ENCODE measurements around the gene NECAB2. TPM values are rescaled to one million over a fixed set of nuclear protein-coding genes. Genes with fewer than 3 reads are reported as not detected.

Gene NECAB2
- total and polyA plus RNA-seq, 2 of the 8 experiments (the other 6 are each of a cell fraction or from before 2014, with no cell fraction given) = 3.6 to 4.2 TPM

DNA sequence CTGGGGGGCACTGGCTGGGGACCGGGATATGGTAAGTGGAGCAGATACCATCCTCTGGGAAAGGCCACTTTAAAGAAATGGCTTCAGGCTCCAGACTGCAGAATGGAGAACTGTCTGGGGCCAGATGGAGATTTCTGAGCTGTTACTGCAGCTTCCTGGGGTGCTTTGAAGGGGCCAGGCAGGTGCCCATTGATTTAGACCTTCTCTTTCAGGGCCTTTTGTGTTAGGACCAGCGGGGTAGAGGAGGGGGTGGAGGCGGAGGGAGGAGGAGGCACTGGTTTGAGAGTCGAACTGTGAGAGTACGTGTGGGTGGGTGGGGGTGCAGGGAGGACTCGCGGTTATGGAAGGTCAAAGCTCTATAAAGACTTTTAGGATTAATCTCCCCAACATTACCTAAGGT is 11.4 kb downstream of the NECAB2 start:
- no peak overlapping the region for H4K5ac ChIP-seq (ENCODE audit: insufficient read length, low read depth, low read length)
- H3K56ac ChIP-seq (replicated peaks; ENCODE audit: insufficient read length, low read depth, low read length) = no peak overlapping the region
- H4K91ac ChIP-seq (replicated peaks; ENCODE audit: insufficient read length, low read length) = no peak overlapping the region
- DNase-seq (ENCODE audit: low read depth in 1 of 2, low spot score in 2 of 2) (no peak), FAIRE-seq (no peak)
- H3K27me3 ChIP-seq (replicated peaks in 1 of 4; ENCODE audit: control insufficient read depth in 3 of 4, extremely low read depth in 1 of 4, insufficient read depth in 3 of 4, low read length in 3 of 4) = no peaks in the 10 kb centered on the region
- no peak overlapping the region for H2BK5ac ChIP-seq (ENCODE audit: low read depth, low read length)
- no peaks in the 10 kb centered on the region for H3K79me1 ChIP-seq (ENCODE audit: low read depth, low read length)
- no peak overlapping the region for H3K4ac ChIP-seq (replicated peaks; ENCODE audit: insufficient read length, low read depth, low read length)
- H4K8ac ChIP-seq (ENCODE audit: extremely low read depth, insufficient read depth, low read length) = peak overlapping the region; percentile 28; the same call in 1 of the 2 replicates
- WGBS, 2 experiments (ENCODE audit: extremely low coverage in 1 of 2, insufficient coverage in 1 of 2, insufficient read length in 1 of 2, insufficient replicate concordance in 2 of 2, low coverage in 1 of 2, low lambda C conversion rate in 2 of 2, missing lambda C conversion rate in 1 of 2) = 83% methylated on average over 4 of the region's 7 CpGs; no CpG with 5 or more reads in 1 of the 2 experiments
- H2AK5ac ChIP-seq (ENCODE audit: low read depth, low read length) = no peak overlapping the region
- H3K9me3 ChIP-seq (ENCODE audit: insufficient read depth in 2 of 2, low read depth in 1 of 2, low read length in 1 of 2) = peaks cover 16 to 22% of the 10 kb centered on the region in 2 experiments
- peaks cover 0 to 5% (median 2%) of the 10 kb centered on the region in 4 experiments; a peak in 2 of 8 replicates for H3K36me3 ChIP-seq (ENCODE audit: control insufficient read depth in 2 of 4, insufficient read depth in 4 of 4, low read length in 3 of 4)
- ChIA-PET POLR2A (ENCODE audit: partially characterized antibody) (no interaction called here), CTCF (ENCODE audit: partially characterized antibody) (interaction anchor here (0.8 to 6.3 kb wide), 11 partner anchors 10 to 86 kb away, joined by 3 to 42 read pairs (median 3); no protein-coding TSS in a partner anchor)
- H2BK12ac ChIP-seq (ENCODE audit: low read depth, low read length) = no peak overlapping the region
- no peak overlapping the region for H3K4me3 ChIP-seq (ENCODE audit: extremely low read depth in 1 of 4, insufficient read depth in 2 of 4, low read depth in 3 of 4, low read length in 4 of 4)
- no peak overlapping the region for H2BK20ac ChIP-seq (ENCODE audit: low read length)
- no peak overlapping the region for H2AFZ ChIP-seq (ENCODE audit: low read length)
- no peak overlapping the region for H3K23ac ChIP-seq (ENCODE audit: insufficient read length)
- TF ChIP-seq MAFK (IDR thresholded peaks at IDR 0.05; ENCODE audit: low read depth, low read length) = no peak
- TF ChIP-seq POLR2AphosphoS5 (IDR thresholded peaks at IDR 0.05; ENCODE audit: low read depth, low read length) = no peak
- TF ChIP-seq EZH2 (IDR thresholded peaks at IDR 0.05; ENCODE audit: low read depth, low read length, severe bottlenecking) = no peak
- TF ChIP-seq, protein P1, sequence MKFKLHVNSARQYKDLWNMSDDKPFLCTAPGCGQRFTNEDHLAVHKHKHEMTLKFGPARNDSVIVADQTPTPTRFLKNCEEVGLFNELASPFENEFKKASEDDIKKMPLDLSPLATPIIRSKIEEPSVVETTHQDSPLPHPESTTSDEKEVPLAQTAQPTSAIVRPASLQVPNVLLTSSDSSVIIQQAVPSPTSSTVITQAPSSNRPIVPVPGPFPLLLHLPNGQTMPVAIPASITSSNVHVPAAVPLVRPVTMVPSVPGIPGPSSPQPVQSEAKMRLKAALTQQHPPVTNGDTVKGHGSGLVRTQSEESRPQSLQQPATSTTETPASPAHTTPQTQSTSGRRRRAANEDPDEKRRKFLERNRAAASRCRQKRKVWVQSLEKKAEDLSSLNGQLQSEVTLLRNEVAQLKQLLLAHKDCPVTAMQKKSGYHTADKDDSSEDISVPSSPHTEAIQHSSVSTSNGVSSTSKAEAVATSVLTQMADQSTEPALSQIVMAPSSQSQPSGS (IDR thresholded peaks at IDR 0.05; ENCODE audit: low read length) = no peak
- TF ChIP-seq SP4 (IDR thresholded peaks at IDR 0.05; ENCODE audit: low read length) = no peak
- no peak overlapping the region for H2BK120ac ChIP-seq (replicated peaks; ENCODE audit: low read depth, low read length)
- H3K18ac ChIP-seq (ENCODE audit: extremely low read depth, low read length) = no peak overlapping the region
- no peak overlapping the region for H3K9ac ChIP-seq (replicated peaks in 1 of 4; ENCODE audit: extremely low read depth in 1 of 4, low read depth in 3 of 4, low read length in 3 of 4)
- no peaks in the 10 kb centered on the region for H3K23me2 ChIP-seq (ENCODE audit: low read depth, low read length)
- no peak overlapping the region for H3K14ac ChIP-seq (ENCODE audit: insufficient read length)
- H2BK15ac ChIP-seq (ENCODE audit: low read length) = no peak overlapping the region; the same call in 1 of the 2 replicates
- H3K4me1 ChIP-seq (replicated peaks in 1 of 4; ENCODE audit: control insufficient read depth in 3 of 4, insufficient read depth in 4 of 4, low read length in 3 of 4) = no peaks in the 10 kb centered on the region
- H3K79me2 ChIP-seq (ENCODE audit: control insufficient read depth in 1 of 2, insufficient read depth in 2 of 2, low read length in 2 of 2) = no peaks in the 10 kb centered on the region
- no peak overlapping the region; a peak in 1 of 4 replicates for H3K4me2 ChIP-seq (ENCODE audit: insufficient read depth in 1 of 2, low read depth in 2 of 2, low read length in 2 of 2)
- H3K27ac ChIP-seq (ENCODE audit: low read depth, low read length) = no peak overlapping the region
- no peaks in the 10 kb centered on the region for H4K20me1 ChIP-seq (replicated peaks in 1 of 2; ENCODE audit: control insufficient read depth in 1 of 2, insufficient read depth in 2 of 2, low read length in 2 of 2)
